GM12891 (cell line): ENCODE data around the gene SCUBE1.

ENCODE experiments used
- DNase-seq: peaks from one replicate; pipeline ENCODE4 v3.0.0; 2011; ENCODE audit warnings: low spot score; ENCODE audit not compliant: insufficient read length
- FAIRE-seq: peaks from 2 replicates; lab custom pipeline; 2011; peaks lifted over from hg19 to GRCh38; lab: Jason Lieb, UNC
- PAX5 ChIP-seq: IDR thresholded peaks from 2 replicates; pipeline ENCODE4 v1.6.1; 2011; ENCODE audit warnings: low read length, moderate library complexity, mild to moderate bottlenecking; ENCODE audit not compliant: insufficient read depth, severe bottlenecking
- POLR2A ChIP-seq: IDR thresholded peaks from 2 replicates; pipeline ENCODE4 v1.6.1; 2011; ENCODE audit warnings: low read depth, low read length, control low read depth
- POLR2AphosphoS5 ChIP-seq: IDR thresholded peaks from 2 replicates; pipeline ENCODE4 v1.6.1; 2011; ENCODE audit warnings: low read depth, low read length, control low read depth
- POU2F2 ChIP-seq: IDR thresholded peaks from 2 replicates; pipeline ENCODE4 v1.6.1; 2011; ENCODE audit warnings: low read depth, mild to moderate bottlenecking, control low read depth, low read length, moderate library complexity
- SPI1 ChIP-seq: IDR thresholded peaks from 2 replicates; pipeline ENCODE4 v1.6.1; 2011; ENCODE audit warnings: low read depth, low read length, control low read depth
- TAF1 ChIP-seq: IDR thresholded peaks from 2 replicates; pipeline ENCODE4 v1.6.1; 2011; ENCODE audit warnings: low read depth, low read length, control low read depth

Gene SCUBE1

DNA sequence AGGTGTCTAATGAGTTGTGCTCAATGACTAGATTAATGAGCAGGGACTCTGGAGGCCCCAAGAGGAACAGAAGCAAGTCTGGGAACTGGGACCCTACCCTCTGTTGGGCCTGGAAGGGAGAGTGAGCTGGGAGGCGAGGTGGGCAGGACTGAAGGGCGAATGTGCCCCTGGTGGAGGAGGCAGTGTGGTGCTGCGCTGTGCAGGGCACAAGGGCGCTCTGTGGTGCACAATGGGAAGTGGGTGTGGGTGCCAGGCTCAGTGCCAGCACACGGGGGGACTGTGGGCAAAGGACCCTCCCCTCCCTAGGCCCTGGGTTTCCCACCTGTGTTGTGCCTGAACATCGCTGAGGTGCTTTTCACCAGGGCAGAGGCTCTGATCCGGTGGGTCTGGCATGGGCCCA is 98.8 kb downstream of the SCUBE1 start:
- no peak for TF ChIP-seq SPI1
- TF ChIP-seq POLR2A = no peak
- no peak for TF ChIP-seq POU2F2
- no peak for TF ChIP-seq POLR2AphosphoS5
- TF ChIP-seq PAX5 = no peak
- TF ChIP-seq TAF1 = no peak
- no peak for DNase-seq
- FAIRE-seq = no peak

DNA sequence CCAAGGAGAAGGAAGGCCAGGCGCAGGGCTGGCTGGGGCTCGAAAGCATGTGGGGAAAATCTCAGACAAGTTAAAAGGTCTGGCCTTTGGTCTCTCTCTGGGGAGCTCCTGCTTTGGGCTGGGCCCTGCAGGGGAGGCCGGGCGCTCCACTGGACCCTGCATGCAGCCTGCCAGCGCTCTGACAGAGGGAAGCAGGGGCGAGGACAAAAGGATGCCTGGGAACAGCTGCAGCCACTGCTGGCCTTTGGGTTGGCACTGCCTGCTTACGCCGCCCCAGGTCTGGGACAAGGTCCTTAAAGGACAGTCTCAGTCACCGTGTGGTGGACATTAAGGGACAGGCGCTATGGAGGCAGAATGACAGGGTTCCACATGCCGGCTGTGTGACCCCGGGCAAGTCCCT is 99.8 kb downstream of the SCUBE1 start:
- no peak for TF ChIP-seq TAF1
- no peak for TF ChIP-seq POLR2A
- TF ChIP-seq POU2F2 = no peak
- no peak for TF ChIP-seq POLR2AphosphoS5
- no peak for TF ChIP-seq SPI1
- TF ChIP-seq PAX5 = no peak
- FAIRE-seq = no peak
- DNase-seq = no peak

DNA sequence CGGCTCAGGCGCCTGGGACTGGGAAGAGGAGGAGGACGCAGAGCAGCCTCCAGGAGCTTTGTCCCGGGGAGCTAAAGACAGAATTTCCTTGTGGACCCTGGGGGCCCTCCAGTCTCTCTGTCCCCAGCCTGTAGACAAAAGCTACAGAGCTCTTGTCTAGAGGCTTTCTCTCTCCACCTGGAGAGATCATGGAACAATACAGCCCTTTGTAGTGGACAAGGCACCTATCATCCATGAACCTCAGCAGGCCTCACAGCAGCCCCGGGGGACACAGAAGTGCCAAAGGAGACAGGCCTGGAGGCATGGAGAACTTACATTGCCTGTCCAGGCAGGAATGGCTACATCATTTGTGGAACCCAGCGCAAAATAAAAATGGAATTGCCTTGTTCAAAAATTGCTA is 100.5 kb downstream of the SCUBE1 start:
- TF ChIP-seq TAF1 (no peak), POU2F2 (no peak), PAX5 (no peak), POLR2AphosphoS5 (no peak), POLR2A (no peak), SPI1 (no peak)
- FAIRE-seq = no peak
- no peak for DNase-seq

DNA sequence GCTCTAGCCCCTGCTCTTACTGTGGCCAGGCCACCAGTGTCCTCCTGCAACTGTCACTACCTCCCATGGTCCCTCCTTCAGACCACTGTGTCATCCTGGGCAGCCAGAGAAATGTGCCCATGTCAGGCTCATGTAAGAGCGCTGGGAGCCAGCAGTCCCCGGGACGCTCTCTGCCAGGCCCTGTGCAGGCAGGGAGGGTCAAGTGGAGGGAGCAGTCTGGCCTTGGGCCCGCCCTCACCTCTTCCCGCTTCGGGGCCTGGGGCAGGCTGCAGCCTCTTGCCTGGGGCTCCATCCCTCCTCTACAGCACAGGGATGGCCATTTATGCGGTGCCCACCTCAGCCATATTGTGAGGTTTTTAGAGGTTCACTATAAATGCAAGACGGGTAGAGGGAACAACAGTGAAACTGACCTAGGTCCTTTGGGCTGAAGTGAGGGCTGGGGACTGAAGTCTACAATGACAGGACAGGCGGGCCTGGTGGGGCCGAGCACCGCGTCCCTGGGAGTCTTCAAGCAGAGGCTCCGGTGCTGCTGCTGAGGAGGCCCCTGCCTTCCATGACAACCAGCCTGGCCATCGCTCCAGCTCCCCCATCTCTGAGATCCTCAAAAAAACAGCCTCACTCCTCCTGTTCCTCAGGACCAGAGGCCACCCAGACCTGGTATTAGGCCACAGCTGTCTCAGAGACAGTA is 101.3 kb downstream of the SCUBE1 start:
- TF ChIP-seq SPI1 (no peak), POLR2A (no peak), PAX5 (no peak), TAF1 (no peak), POLR2AphosphoS5 (no peak), POU2F2 (no peak)
- FAIRE-seq = no peak
- no peak for DNase-seq

DNA sequence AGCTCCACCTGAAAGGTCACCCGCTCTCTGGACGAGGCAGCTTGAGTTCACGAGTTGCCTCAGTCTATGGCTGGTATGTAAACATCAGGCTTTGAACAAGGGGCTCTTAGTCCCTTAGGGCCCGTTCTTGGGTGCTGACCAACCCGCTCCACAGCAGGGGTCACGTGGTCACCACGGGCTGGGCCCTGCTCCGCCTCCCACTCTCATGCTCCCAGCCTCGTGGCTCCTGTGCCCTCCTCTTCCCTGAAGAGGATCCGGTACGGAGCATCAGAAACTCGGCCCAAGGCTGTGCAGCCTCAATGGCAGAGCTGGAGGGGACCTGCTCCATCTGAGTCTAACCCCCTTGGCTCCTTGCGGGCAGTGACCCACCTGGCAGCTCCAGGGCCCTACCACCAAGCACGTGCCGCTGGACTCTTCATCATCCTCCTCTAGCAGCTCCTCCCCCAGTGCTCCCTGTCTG is 102.0 kb downstream of the SCUBE1 start:
- TF ChIP-seq SPI1 = no peak
- no peak for TF ChIP-seq POU2F2
- TF ChIP-seq TAF1 = no peak
- TF ChIP-seq PAX5 = no peak
- no peak for TF ChIP-seq POLR2AphosphoS5
- no peak for TF ChIP-seq POLR2A
- DNase-seq (no peak), FAIRE-seq (no peak)

DNA sequence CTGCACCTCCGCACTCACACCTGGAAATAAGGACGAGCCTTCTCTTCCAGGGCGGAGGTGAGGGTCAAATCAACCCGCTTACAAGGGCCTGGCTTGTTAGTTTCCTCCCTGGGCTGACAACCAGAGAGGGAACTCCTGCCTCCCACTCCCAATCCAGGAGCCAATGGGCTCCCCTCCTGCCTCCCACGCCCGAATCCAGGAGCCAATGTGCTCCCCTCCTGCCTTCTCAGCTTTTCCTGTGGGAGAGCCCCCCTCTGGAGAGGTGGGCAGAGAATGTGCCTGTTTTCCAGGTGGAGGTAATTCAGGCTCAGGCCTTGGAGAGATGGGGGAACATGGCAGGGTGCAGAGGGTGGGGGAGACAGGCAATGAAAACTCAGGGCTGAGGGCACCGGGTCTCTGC is 102.6 kb downstream of the SCUBE1 start:
- no peak for TF ChIP-seq PAX5
- TF ChIP-seq POLR2AphosphoS5 = no peak
- no peak for TF ChIP-seq SPI1
- TF ChIP-seq TAF1 = no peak
- TF ChIP-seq POU2F2 = no peak
- TF ChIP-seq POLR2A = no peak
- no peak for DNase-seq
- no peak for FAIRE-seq

DNA sequence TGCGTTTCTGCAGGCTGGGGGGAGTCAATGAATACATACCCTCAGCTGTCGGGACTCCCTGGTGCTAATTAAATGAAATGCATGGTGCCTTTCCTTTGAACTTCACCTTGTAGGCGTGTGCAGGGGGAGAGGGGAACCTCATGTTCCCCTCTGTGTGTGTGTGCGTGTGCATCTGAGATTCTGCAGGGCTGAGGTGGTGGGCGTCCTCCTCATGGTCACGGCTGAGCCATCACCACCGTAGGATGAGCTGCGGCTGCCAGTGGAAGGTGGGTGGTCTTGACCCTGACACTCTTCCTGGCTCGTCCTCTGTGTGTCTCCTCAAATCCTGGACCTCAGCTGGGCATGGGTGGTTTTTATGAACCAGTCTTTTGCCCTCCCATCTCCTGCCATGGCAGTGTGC is 103.2 kb downstream of the SCUBE1 start:
- DNase-seq = no peak
- no peak for FAIRE-seq
- no peak for TF ChIP-seq TAF1
- TF ChIP-seq SPI1 = no peak
- no peak for TF ChIP-seq POLR2A
- TF ChIP-seq POLR2AphosphoS5 = no peak
- TF ChIP-seq POU2F2 = no peak

DNA sequence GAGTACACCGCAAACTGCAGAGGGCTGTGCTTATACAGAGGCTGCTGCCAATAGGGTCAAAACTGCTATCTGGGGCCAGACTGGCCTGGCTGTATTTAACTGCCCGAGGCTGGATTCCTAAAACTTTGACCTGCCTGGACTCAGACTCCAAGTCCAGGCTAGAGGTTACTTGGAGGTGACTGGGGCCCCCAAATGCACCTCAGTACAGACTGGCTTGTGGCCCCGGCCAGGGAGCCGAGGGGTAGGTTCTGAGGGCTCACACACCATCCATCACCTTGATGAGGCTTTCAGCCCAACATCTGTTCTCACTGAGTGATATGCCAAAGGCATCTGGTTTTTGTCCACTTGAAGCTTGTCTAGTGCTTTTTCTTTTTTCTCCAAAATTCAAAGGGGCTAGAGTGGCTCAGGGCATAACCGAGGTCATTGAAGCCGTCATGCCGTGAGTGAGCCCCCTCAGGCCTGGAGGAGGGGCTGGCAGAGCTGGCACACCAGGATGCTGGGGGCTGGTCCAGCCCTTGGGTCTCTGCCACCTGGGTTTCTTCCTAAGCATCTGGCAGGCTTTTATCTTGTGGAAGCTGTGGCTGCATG is 103.9 kb downstream of the SCUBE1 start:
- no peak for TF ChIP-seq SPI1
- no peak for TF ChIP-seq POU2F2
- no peak for TF ChIP-seq PAX5
- no peak for TF ChIP-seq TAF1
- no peak for TF ChIP-seq POLR2A
- no peak for TF ChIP-seq POLR2AphosphoS5
- FAIRE-seq = no peak
- no peak for DNase-seq

DNA sequence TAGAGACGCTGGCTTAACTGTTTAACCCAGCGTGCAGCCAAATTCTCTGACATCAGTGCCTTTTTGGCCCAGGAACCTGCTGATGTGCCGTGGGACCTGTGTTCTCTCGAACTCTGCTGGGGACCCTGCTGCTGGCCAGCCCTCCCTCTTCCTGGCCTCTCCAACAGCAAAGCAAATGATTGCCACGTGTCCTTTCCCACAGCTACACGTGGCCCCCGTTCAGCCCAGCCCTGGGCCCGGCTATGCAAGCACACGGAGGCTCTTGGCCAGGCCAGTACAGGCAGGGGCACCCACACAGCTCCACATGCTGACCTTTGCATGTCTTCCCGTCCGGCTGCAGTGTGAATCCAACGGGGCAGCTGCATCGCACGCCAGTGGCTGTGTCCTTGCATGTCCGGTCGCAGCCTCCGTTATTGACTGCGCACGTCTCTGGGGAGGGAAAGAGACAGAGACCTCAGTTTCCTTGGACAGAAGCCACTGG is 104.6 kb downstream of the SCUBE1 start:
- TF ChIP-seq SPI1 = no peak
- no peak for TF ChIP-seq POLR2A
- TF ChIP-seq TAF1 = no peak
- no peak for TF ChIP-seq POU2F2
- TF ChIP-seq POLR2AphosphoS5 = no peak
- TF ChIP-seq PAX5 = no peak
- DNase-seq = no peak
- no peak for FAIRE-seq

DNA sequence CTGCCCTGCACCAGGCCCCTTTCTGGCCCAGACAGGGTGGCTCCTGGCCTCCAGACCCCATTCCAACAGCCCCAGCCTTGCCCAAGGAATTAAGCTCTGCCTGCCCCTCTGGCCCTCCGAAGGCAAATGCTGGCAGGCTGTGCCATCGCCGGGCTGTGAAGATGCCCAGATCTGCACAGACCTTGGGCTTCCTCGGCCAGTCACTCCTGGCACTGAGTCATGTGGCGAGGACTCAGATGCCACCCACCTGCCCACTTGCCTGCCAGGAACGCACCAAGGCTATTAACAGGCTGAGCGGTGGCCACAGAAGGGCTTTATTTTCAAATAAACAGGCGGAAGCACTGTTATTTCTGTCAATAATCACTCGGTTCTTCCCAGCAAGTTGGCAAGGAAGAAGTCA is 105.9 kb downstream of the SCUBE1 start:
- FAIRE-seq (no peak), DNase-seq (no peak)
- TF ChIP-seq POU2F2 (no peak), POLR2A (no peak), PAX5 (no peak), TAF1 (no peak), POLR2AphosphoS5 (no peak), SPI1 (no peak)
